IPS-18c (cell line): ENCODE measurements around the gene PWWP2A.
"Not testable (repeated sequence)": the region's sequence is repeated elsewhere in the genome, so short reads cannot be mapped to it uniquely, and the experiment has no call there.

Source experiments
- H3K4me3 ChIP-seq: 2 replicates; pipeline ENCODE4 v1.7.0; 2013; ENCODE audit warnings: low read depth, mild to moderate bottlenecking, low read length, moderate library complexity; ENCODE audit not compliant: insufficient read depth
- H3K9me3 ChIP-seq: one replicate; pipeline ENCODE4 v1.6.1; 2013; ENCODE audit warnings: mild to moderate bottlenecking, low read length, moderate library complexity; ENCODE audit not compliant: control insufficient read depth, insufficient read depth

Gene PWWP2A

GRCh38 chr5:160150381-160150780 lies 31.1 kb upstream of the PWWP2A start:
- no peaks in the 10 kb centered on the region for H3K9me3 ChIP-seq
- no peak overlapping the region for H3K4me3 ChIP-seq

- not testable (repeated sequence) for H3K4me3 ChIP-seq, H3K9me3 ChIP-seq
Observed at GRCh38 chr5:160144436-160144835, 25.2 kb upstream of the PWWP2A start.

- Histone ChIP-seq H3K9me3 (peaks cover 2% of the 10 kb centered on the region), H3K4me3 (no peak overlapping the region)
Observed at GRCh38 chr5:160134332-160134731, 15.1 kb upstream of the PWWP2A start.

GRCh38 chr5:160133918-160134304 lies 14.7 kb upstream of the PWWP2A start:
- Histone ChIP-seq H3K4me3 (no peak overlapping the region), H3K9me3 (peaks cover 2% of the 10 kb centered on the region)

GRCh38 chr5:160133071-160133917 lies 14.0 kb upstream of the PWWP2A start:
- Histone ChIP-seq H3K4me3 (peak overlapping the region; percentile 25; the same call in 1 of the 2 replicates), H3K9me3 (peaks cover 2% of the 10 kb centered on the region)

GRCh38 chr5:160129841-160130240 lies 10.6 kb upstream of the PWWP2A start:
- peaks cover 2% of the 10 kb centered on the region for H3K9me3 ChIP-seq
- no peak overlapping the region for H3K4me3 ChIP-seq

GRCh38 chr5:160128632-160129031 lies 9.4 kb upstream of the PWWP2A start:
- H3K9me3 ChIP-seq: peaks cover 2% of the 10 kb centered on the region
- H3K4me3 ChIP-seq: no peak overlapping the region

GRCh38 chr5:160119905-160120266 lies 636 bp upstream of the PWWP2A start:
- H3K9me3 ChIP-seq: no peaks in the 10 kb centered on the region
- no peak overlapping the region; the same call in 1 of the 2 replicates for H3K4me3 ChIP-seq

- Histone ChIP-seq H3K4me3 (peak overlapping the region; percentile 84), H3K9me3 (no peaks in the 10 kb centered on the region)
Observed at GRCh38 chr5:160118349-160119141, 705 bp downstream of the PWWP2A start.

GRCh38 chr5:160116991-160117390 lies 2.3 kb downstream of the PWWP2A start:
- Histone ChIP-seq H3K9me3 (no peaks in the 10 kb centered on the region), H3K4me3 (no peak overlapping the region)

- Histone ChIP-seq H3K4me3 (no peak overlapping the region), H3K9me3 (no peaks in the 10 kb centered on the region)
Observed at GRCh38 chr5:160108124-160108523, 11.1 kb downstream of the PWWP2A start.

- Histone ChIP-seq H3K9me3 (no peaks in the 10 kb centered on the region), H3K4me3 (no peak overlapping the region)
Observed at GRCh38 chr5:160105686-160106360, 13.4 kb downstream of the PWWP2A start.

GRCh38 chr5:160097991-160098390 lies 21.3 kb downstream of the PWWP2A start:
- H3K4me3 ChIP-seq: no peak overlapping the region
- no peaks in the 10 kb centered on the region for H3K9me3 ChIP-seq

- Histone ChIP-seq H3K9me3 (no peaks in the 10 kb centered on the region), H3K4me3 (no peak overlapping the region)
Observed at GRCh38 chr5:160096178-160096577, 23.1 kb downstream of the PWWP2A start.

- Histone ChIP-seq H3K4me3 (no peak overlapping the region), H3K9me3 (no peaks in the 10 kb centered on the region)
Observed at GRCh38 chr5:160092960-160093707, 26.1 kb downstream of the PWWP2A start.

GRCh38 chr5:160092514-160092913 lies 26.7 kb downstream of the PWWP2A start:
- Histone ChIP-seq H3K9me3 (no peaks in the 10 kb centered on the region), H3K4me3 (no peak overlapping the region)

GRCh38 chr5:160090059-160090458 lies 29.2 kb downstream of the PWWP2A start:
- Histone ChIP-seq H3K4me3 (no peak overlapping the region), H3K9me3 (no peaks in the 10 kb centered on the region)
